Stimulated activated effector memory CD8-positive, alpha-beta T cell treated with anti-CD3 and anti-CD28 coated beads, Interleukin-12 subunit alpha, Interleukin-12 subunit beta, amount 100 ng/mL, for 72 hours (primary cell): ENCODE results near the gene TBX4.
"Not testable (repeated sequence)": the region's sequence is repeated elsewhere in the genome, so short reads cannot be mapped to it uniquely, and the experiment has no call there.

Experiments used
- ATAC-seq: fragments of 150-1000 bp; cut with Tn5 transposase; 2 replicates; pipeline ENCODE4 v1.10.0; 2021
- DNase-seq, 2 donors: peaks; one replicate each; pipeline ENCODE4 v3.0.0; 2021 to 2022; ENCODE audit warnings: low spot score in 2 of 2
- H3K27ac Mint-ChIP-seq: one replicate; pipeline ENCODE4 v1.8.0; 2022; ENCODE audit warnings: mild to moderate bottlenecking, mixed read lengths
- H3K36me3 Mint-ChIP-seq: one replicate; pipeline ENCODE4 v1.8.0; 2022; ENCODE audit warnings: mild to moderate bottlenecking, mixed read lengths
- H3K4me1 Mint-ChIP-seq: one replicate; pipeline ENCODE4 v1.8.0; 2022; ENCODE audit warnings: mixed read lengths
- H3K4me3 Mint-ChIP-seq: one replicate; pipeline ENCODE4 v1.8.0; 2022; ENCODE audit warnings: mild to moderate bottlenecking, mixed read lengths
- H3K9me3 Mint-ChIP-seq: one replicate; pipeline ENCODE4 v1.8.0; 2022; ENCODE audit warnings: mixed read lengths

The TBX4 gene

GRCh38 chr17:61487989-61488595 is 35.9 kb downstream of the TBX4 start:
- no peaks in the 10 kb centered on the region for H3K4me1 Mint-ChIP-seq
- no peak overlapping the region for H3K27ac Mint-ChIP-seq
- no peak for ATAC-seq
- no peaks in the 10 kb centered on the region for H3K9me3 Mint-ChIP-seq
- no peak overlapping the region for H3K4me3 Mint-ChIP-seq
- no peaks in the 10 kb centered on the region for H3K36me3 Mint-ChIP-seq
- no peak for DNase-seq

GRCh38 chr17:61488878-61489718 is 36.9 kb downstream of the TBX4 start:
- ATAC-seq (no peak), DNase-seq (no peak)
- Mint-ChIP-seq H3K36me3 (no peaks in the 10 kb centered on the region), H3K4me3 (no peak overlapping the region), H3K4me1 (no peaks in the 10 kb centered on the region), H3K27ac (no peak overlapping the region), H3K9me3 (no peaks in the 10 kb centered on the region)

- ATAC-seq (no peak), DNase-seq (no peak)
- Mint-ChIP-seq H3K9me3 (no peaks in the 10 kb centered on the region), H3K4me1 (no peaks in the 10 kb centered on the region), H3K36me3 (no peaks in the 10 kb centered on the region), H3K27ac (no peak overlapping the region), H3K4me3 (no peak overlapping the region)
Measured at GRCh38 chr17:61489719-61490490, 37.7 kb downstream of the TBX4 start.

- Mint-ChIP-seq H3K4me3 (no peak overlapping the region), H3K9me3 (no peaks in the 10 kb centered on the region), H3K4me1 (peaks cover 5% of the 10 kb centered on the region), H3K27ac (no peak overlapping the region), H3K36me3 (no peaks in the 10 kb centered on the region)
- ATAC-seq, result no peak
- no peak for DNase-seq
Measured at GRCh38 chr17:61490540-61490975, 38.3 kb downstream of the TBX4 start.

GRCh38 chr17:61491981-61492380 is 39.8 kb downstream of the TBX4 start:
- DNase-seq (no peak), ATAC-seq (no peak)
- Mint-ChIP-seq H3K27ac (no peak overlapping the region), H3K9me3 (no peaks in the 10 kb centered on the region), H3K4me1 (peaks cover 11% of the 10 kb centered on the region), H3K4me3 (no peak overlapping the region), H3K36me3 (no peaks in the 10 kb centered on the region)

GRCh38 chr17:61492759-61493526 is 40.7 kb downstream of the TBX4 start:
- ATAC-seq (no peak), DNase-seq (no peak)
- no peaks in the 10 kb centered on the region for H3K36me3 Mint-ChIP-seq
- no peak overlapping the region for H3K27ac Mint-ChIP-seq
- no peaks in the 10 kb centered on the region for H3K9me3 Mint-ChIP-seq
- H3K4me1 Mint-ChIP-seq, result peaks cover 11% of the 10 kb centered on the region
- H3K4me3 Mint-ChIP-seq, result no peak overlapping the region

- H3K4me3 Mint-ChIP-seq, result not testable (repeated sequence)
Measured at GRCh38 chr17:61493830-61494324, 41.7 kb downstream of the TBX4 start.

GRCh38 chr17:61494325-61495160 is 42.3 kb downstream of the TBX4 start:
- Mint-ChIP-seq H3K36me3 (no peaks in the 10 kb centered on the region), H3K4me1 (peaks cover 11% of the 10 kb centered on the region), H3K4me3 (peak overlapping the region; percentile 70), H3K9me3 (no peaks in the 10 kb centered on the region), H3K27ac (no peak overlapping the region)
- no peak for ATAC-seq
- DNase-seq, result no peak

More at GRCh38 chr17:61493830-61494324, 41.7 kb downstream of the TBX4 start:
- H3K27ac Mint-ChIP-seq, H3K36me3 Mint-ChIP-seq, DNase-seq, H3K9me3 Mint-ChIP-seq, ATAC-seq: not testable (repeated sequence)
- peaks cover 11% of the 10 kb centered on the region for H3K4me1 Mint-ChIP-seq

GRCh38 chr17:61495161-61495857 is 43.1 kb downstream of the TBX4 start:
- peak overlapping the region; percentile 88 for H3K27ac Mint-ChIP-seq
- H3K9me3 Mint-ChIP-seq, result no peaks in the 10 kb centered on the region
- H3K4me3 Mint-ChIP-seq, result peak overlapping the region; percentile 70
- H3K4me1 Mint-ChIP-seq, result peaks cover 11% of the 10 kb centered on the region
- peak; percentile 92 for ATAC-seq
- no peak for DNase-seq
- no peaks in the 10 kb centered on the region for H3K36me3 Mint-ChIP-seq

- H3K9me3 Mint-ChIP-seq, result no peaks in the 10 kb centered on the region
- H3K27ac Mint-ChIP-seq, result peak overlapping the region; percentile 88
- peaks cover 11% of the 10 kb centered on the region for H3K4me1 Mint-ChIP-seq
- H3K36me3 Mint-ChIP-seq, result no peaks in the 10 kb centered on the region
- DNase-seq (no peak), ATAC-seq (no peak)
- H3K4me3 Mint-ChIP-seq, result peak overlapping the region; percentile 70
Measured at GRCh38 chr17:61496174-61496956, 44.1 kb downstream of the TBX4 start.

- H3K4me3 Mint-ChIP-seq, result no peak overlapping the region
- DNase-seq, result no peak
- no peak for ATAC-seq
- H3K36me3 Mint-ChIP-seq, result no peaks in the 10 kb centered on the region
- H3K4me1 Mint-ChIP-seq, result peaks cover 11% of the 10 kb centered on the region
- H3K27ac Mint-ChIP-seq, result no peak overlapping the region
- H3K9me3 Mint-ChIP-seq, result no peaks in the 10 kb centered on the region
Measured at GRCh38 chr17:61496957-61497653, 44.9 kb downstream of the TBX4 start.

GRCh38 chr17:61498042-61498994 is 46.1 kb downstream of the TBX4 start:
- H3K36me3 Mint-ChIP-seq, result no peaks in the 10 kb centered on the region
- peaks cover 11% of the 10 kb centered on the region for H3K4me1 Mint-ChIP-seq
- H3K4me3 Mint-ChIP-seq, result no peak overlapping the region
- H3K27ac Mint-ChIP-seq, result no peak overlapping the region
- DNase-seq, result no peak
- ATAC-seq, result no peak
- H3K9me3 Mint-ChIP-seq, result no peaks in the 10 kb centered on the region
